Measurements from ENCODE around the gene XYLT1. TPM values are rescaled to one million over a fixed set of nuclear protein-coding genes. Genes with fewer than 3 reads are reported as not detected.

XYLT1 gene
- total and polyA plus RNA-seq, 9 of the 15 experiments (the other 6 are each of a cell fraction or from before 2014, with no cell fraction given) = 0.03 to 0.09 (median 0.08) TPM; not detected in 6

DNA sequence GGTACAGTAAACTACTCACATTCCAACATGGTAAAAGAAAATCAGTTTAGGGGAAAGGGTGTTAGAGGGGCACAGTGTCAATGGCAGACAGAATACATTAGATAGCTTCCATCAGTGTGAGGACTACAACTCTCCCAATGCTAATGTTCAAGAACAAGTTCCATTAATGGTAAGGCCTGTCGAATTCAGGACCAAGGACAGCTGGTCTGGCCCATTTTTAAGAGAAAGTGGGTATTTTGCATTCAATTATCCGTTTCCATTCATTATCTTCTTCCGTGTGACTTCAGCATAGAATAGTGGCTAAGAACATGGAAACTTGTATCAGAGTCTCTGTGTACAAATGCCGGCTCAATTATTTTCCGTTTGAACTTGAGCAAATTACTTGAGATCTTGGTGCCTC is 98.4 kb downstream of the XYLT1 start (continued):
- TF ChIP-seq, protein P1, sequence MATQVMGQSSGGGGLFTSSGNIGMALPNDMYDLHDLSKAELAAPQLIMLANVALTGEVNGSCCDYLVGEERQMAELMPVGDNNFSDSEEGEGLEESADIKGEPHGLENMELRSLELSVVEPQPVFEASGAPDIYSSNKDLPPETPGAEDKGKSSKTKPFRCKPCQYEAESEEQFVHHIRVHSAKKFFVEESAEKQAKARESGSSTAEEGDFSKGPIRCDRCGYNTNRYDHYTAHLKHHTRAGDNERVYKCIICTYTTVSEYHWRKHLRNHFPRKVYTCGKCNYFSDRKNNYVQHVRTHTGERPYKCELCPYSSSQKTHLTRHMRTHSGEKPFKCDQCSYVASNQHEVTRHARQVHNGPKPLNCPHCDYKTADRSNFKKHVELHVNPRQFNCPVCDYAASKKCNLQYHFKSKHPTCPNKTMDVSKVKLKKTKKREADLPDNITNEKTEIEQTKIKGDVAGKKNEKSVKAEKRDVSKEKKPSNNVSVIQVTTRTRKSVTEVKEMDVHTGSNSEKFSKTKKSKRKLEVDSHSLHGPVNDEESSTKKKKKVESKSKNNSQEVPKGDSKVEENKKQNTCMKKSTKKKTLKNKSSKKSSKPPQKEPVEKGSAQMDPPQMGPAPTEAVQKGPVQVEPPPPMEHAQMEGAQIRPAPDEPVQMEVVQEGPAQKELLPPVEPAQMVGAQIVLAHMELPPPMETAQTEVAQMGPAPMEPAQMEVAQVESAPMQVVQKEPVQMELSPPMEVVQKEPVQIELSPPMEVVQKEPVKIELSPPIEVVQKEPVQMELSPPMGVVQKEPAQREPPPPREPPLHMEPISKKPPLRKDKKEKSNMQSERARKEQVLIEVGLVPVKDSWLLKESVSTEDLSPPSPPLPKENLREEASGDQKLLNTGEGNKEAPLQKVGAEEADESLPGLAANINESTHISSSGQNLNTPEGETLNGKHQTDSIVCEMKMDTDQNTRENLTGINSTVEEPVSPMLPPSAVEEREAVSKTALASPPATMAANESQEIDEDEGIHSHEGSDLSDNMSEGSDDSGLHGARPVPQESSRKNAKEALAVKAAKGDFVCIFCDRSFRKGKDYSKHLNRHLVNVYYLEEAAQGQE (IDR thresholded peaks at IDR 0.05; ENCODE audit: borderline replicate concordance) = peak; percentile 93
- TF ChIP-seq, protein P1 (CRISPR knock-in tag; IDR thresholded peaks at IDR 0.05; ENCODE audit: low read depth) = no peak

DNA sequence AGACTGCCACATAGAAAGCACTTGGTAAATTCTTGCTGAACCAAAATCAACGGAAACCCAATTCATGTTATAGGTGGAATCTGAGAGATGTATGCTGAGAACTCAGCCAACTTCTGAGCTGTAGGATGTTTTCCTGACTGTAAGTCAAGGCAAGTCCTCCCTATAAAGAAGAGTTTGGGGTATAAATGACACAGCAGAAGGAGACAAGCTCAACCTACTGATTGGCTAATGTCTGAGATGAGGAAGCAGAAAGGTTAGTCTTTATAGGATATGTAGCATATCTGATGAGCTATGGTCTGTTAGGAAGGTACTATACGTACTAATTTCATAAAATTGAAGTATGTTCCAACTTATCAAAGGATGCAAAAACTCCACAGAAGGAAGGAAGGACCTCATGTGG is 99.5 kb downstream of the XYLT1 start:
- TF ChIP-seq KLF6 (CRISPR knock-in tag; IDR thresholded peaks at IDR 0.05; ENCODE audit: borderline replicate concordance) (no peak), SIN3B (IDR thresholded peaks at IDR 0.05; ENCODE audit: low read depth) (no peak), HDAC2 (IDR thresholded peaks at IDR 0.05) (no peak), BDP1 (IDR thresholded peaks at IDR 0.05; ENCODE audit: insufficient read depth, insufficient read length) (no peak)
- TF ChIP-seq, protein P2, sequence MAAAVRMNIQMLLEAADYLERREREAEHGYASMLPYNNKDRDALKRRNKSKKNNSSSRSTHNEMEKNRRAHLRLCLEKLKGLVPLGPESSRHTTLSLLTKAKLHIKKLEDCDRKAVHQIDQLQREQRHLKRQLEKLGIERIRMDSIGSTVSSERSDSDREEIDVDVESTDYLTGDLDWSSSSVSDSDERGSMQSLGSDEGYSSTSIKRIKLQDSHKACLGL (CRISPR knock-in tag; IDR thresholded peaks at IDR 0.05; ENCODE audit: borderline replicate concordance, poor library complexity, severe bottlenecking) = no peak
- H3K4me3 ChIP-seq = no peak overlapping the region

More for the DNA sequence above, 99.5 kb downstream of the XYLT1 start:
- H3K9me3 ChIP-seq (replicated peaks; ENCODE audit: control insufficient read depth, insufficient read depth, low read depth, low read length) = no peaks in the 10 kb centered on the region
- H3K36me3 ChIP-seq (ENCODE audit: control insufficient read depth, insufficient read depth, low read length) = no peaks in the 10 kb centered on the region
- H3K79me2 ChIP-seq (ENCODE audit: control insufficient read depth, insufficient read depth, low read length) = no peaks in the 10 kb centered on the region
- no peak overlapping the region for H3K27ac ChIP-seq (ENCODE audit: extremely low read depth, low read depth, low read length)
- H2AFZ ChIP-seq (ENCODE audit: low read depth, low read length) = no peak overlapping the region
- CTCF ChIA-PET (ENCODE audit: low intra/inter-chr PET ratio) = no interaction called here
- FAIRE-seq (no peak), DNase-seq (ENCODE audit: extremely low read depth in 1 of 4, low spot score in 3 of 4) (no peak), ATAC-seq (no peak)
- no peak overlapping the region for H3K4me2 ChIP-seq (ENCODE audit: insufficient read depth, low read length)
- 0% methylated on average over 2 of the region's 2 CpGs for WGBS (ENCODE audit: insufficient coverage, low coverage, missing lambda C conversion rate)
- POLR2A ChIA-PET = no interaction called here
- peaks cover 3% of the 10 kb centered on the region for H3K9me1 ChIP-seq (ENCODE audit: control insufficient read depth, insufficient read depth, low read length)
- intact Hi-C loops (cut with micrococcal nuclease) (no loop called here), in situ Hi-C loops (cut with MboI) (no loop called here)
- BruUV-seq (replicated peaks) = no TSS peak
- no peak overlapping the region for H3K9ac ChIP-seq (ENCODE audit: insufficient read depth in 1 of 2, low read depth in 2 of 2, low read length in 2 of 2)
- H4K20me1 ChIP-seq (replicated peaks; ENCODE audit: control insufficient read depth, insufficient read depth, low read length) = peaks cover 3% of the 10 kb centered on the region; the same call in 1 of the 2 replicates
- no peaks in the 10 kb centered on the region for H3K4me1 ChIP-seq (replicated peaks in 1 of 2; ENCODE audit: control insufficient read depth in 2 of 2, insufficient read depth in 2 of 2, low read length in 2 of 2)
- H3K27me3 ChIP-seq (ENCODE audit: control insufficient read depth in 2 of 2, insufficient read depth in 2 of 2, low read length in 2 of 2) = peaks cover 9 to 41% of the 10 kb centered on the region in 2 experiments; a peak in 4 of 5 replicates

Measured in K562 (cell line).